ENCODE measurements around the gene IL1R2.

Gene IL1R2

GRCh38 chr2:102021779-102022178 lies 30.0 kb downstream of the IL1R2 start:
- no peak for TF ChIP-seq KLF10 (tag by site-specific recombination; IDR thresholded peaks at IDR 0.05)
- TF ChIP-seq ZNF530 (tag by site-specific recombination; IDR thresholded peaks at IDR 0.05; ENCODE audit: low read depth): no peak
- TF ChIP-seq ZNF449 (tag by site-specific recombination; IDR thresholded peaks at IDR 0.05): no peak
- no peak for TF ChIP-seq ZNF26 (tag by site-specific recombination; IDR thresholded peaks at IDR 0.05)
- no peak for TF ChIP-seq ZNF596 (tag by site-specific recombination; IDR thresholded peaks at IDR 0.05)
- no peak for TF ChIP-seq MZF1 (tag by site-specific recombination; IDR thresholded peaks at IDR 0.05; ENCODE audit: borderline replicate concordance)
- TF ChIP-seq, protein P1, sequence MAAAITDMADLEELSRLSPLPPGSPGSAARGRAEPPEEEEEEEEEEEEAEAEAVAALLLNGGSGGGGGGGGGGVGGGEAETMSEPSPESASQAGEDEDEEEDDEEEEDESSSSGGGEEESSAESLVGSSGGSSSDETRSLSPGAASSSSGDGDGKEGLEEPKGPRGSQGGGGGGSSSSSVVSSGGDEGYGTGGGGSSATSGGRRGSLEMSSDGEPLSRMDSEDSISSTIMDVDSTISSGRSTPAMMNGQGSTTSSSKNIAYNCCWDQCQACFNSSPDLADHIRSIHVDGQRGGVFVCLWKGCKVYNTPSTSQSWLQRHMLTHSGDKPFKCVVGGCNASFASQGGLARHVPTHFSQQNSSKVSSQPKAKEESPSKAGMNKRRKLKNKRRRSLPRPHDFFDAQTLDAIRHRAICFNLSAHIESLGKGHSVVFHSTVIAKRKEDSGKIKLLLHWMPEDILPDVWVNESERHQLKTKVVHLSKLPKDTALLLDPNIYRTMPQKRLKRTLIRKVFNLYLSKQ (tag by site-specific recombination; IDR thresholded peaks at IDR 0.05; ENCODE audit: borderline replicate concordance): no peak
- TF ChIP-seq ZNF677 (tag by site-specific recombination; IDR thresholded peaks at IDR 0.05): no peak
- no peak for TF ChIP-seq ZNF768 (tag by site-specific recombination; IDR thresholded peaks at IDR 0.05)
- TF ChIP-seq SCRT2 (tag by site-specific recombination; IDR thresholded peaks at IDR 0.05): no peak
- no peak for TF ChIP-seq ZNF654 (tag by site-specific recombination; IDR thresholded peaks at IDR 0.05; ENCODE audit: low read depth)
- TF ChIP-seq PATZ1 (tag by site-specific recombination; IDR thresholded peaks at IDR 0.05): no peak
- no peak for TF ChIP-seq ZIC2 (tag by site-specific recombination; IDR thresholded peaks at IDR 0.05)
- TF ChIP-seq TCF7L2 (IDR thresholded peaks at IDR 0.05; ENCODE audit: borderline replicate concordance, low read depth, low read length): no peak
- no peak for TF ChIP-seq BCL11A (tag by site-specific recombination; IDR thresholded peaks at IDR 0.05; ENCODE audit: low read depth)
- no peak for TF ChIP-seq ZNF174 (tag by site-specific recombination; IDR thresholded peaks at IDR 0.05)
- TF ChIP-seq ZFP3 (tag by site-specific recombination; IDR thresholded peaks at IDR 0.05; ENCODE audit: low read depth): no peak
- no peak for TF ChIP-seq ZNF785 (tag by site-specific recombination; IDR thresholded peaks at IDR 0.05)
- ChIA-PET POLR2A (no interaction called here), CTCF (interaction anchor here (1.2 kb wide), 1 partner anchor 258 kb away, joined by 3 read pairs; no protein-coding TSS in a partner anchor)
- Histone ChIP-seq H3K4me3 (ENCODE audit: low read depth, low read length) (no peak overlapping the region), H3K4me1 (ENCODE audit: control insufficient read depth, insufficient read depth, low read length) (no peaks in the 10 kb centered on the region), H3K36me3 (ENCODE audit: control insufficient read depth in 2 of 2, insufficient read depth in 1 of 2, low read length in 2 of 2) (no peaks in the 10 kb centered on the region), H3K9me3 (ENCODE audit: control insufficient read depth, insufficient read depth, low read depth, low read length) (no peaks in the 10 kb centered on the region), H3K27ac (ENCODE audit: extremely low read depth, low read depth, low read length) (no peak overlapping the region)

DNA sequence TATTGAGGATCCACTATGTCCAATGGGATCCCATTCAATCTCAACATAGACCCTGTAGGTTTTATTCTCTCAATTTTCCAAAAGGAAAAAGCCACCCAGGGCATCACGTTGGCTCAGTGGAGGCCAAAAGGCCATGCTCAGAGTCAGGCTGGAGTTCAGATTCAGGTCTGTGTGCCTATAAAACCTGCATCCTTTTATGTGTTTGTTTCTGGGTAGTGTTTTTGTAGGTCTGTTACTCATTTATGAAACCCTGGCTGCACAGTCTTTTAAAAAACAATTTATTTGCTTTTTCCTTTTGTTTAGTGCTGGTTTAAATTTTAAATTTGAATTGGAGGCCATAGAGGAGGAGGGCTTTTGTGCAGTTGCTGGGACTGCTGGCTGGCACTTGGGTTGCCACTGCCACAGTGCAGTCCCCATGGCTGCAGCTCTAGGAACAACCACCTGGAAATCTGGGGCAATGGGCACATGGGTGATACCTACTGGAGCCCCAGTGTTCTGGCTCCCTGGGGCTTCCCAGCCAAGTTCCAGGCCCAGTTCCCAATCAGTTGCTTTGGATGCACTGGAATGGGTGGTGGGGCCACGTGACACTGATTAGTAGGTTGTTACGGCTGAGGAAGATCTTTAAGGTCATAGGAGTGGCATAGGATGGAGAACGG lies 31.3 kb downstream of the IL1R2 start:
- H3K36me3 ChIP-seq (ENCODE audit: control insufficient read depth in 2 of 2, insufficient read depth in 1 of 2, low read length in 2 of 2): no peaks in the 10 kb centered on the region
- ChIA-PET CTCF (interaction anchor here (0.8 to 1.0 kb wide), 2 partner anchors 211 to 217 kb away, joined by 3 read pairs; no protein-coding TSS in a partner anchor), POLR2A (no interaction called here)
- no peaks in the 10 kb centered on the region for H3K4me1 ChIP-seq (ENCODE audit: control insufficient read depth, insufficient read depth, low read length)
- no peak overlapping the region for H3K27ac ChIP-seq (ENCODE audit: extremely low read depth, low read depth, low read length)
- no peaks in the 10 kb centered on the region for H3K9me3 ChIP-seq (ENCODE audit: control insufficient read depth, insufficient read depth, low read depth, low read length)
- H3K4me3 ChIP-seq (ENCODE audit: low read depth, low read length): no peak overlapping the region
- TF ChIP-seq ZNF311 (tag by site-specific recombination; IDR thresholded peaks at IDR 0.05; ENCODE audit: borderline replicate concordance): no peak
- TF ChIP-seq, protein P2, sequence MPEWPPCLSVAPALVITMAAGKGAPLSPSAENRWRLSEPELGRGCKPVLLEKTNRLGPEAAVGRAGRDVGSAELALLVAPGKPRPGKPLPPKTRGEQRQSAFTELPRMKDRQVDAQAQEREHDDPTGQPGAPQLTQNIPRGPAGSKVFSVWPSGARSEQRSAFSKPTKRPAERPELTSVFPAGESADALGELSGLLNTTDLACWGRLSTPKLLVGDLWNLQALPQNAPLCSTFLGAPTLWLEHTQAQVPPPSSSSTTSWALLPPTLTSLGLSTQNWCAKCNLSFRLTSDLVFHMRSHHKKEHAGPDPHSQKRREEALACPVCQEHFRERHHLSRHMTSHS (tag by site-specific recombination; IDR thresholded peaks at IDR 0.05): no peak
- TF ChIP-seq ZNF571 (tag by site-specific recombination; IDR thresholded peaks at IDR 0.05): no peak
- no peak for TF ChIP-seq ZNF121 (tag by site-specific recombination; IDR thresholded peaks at IDR 0.05)
- no peak for TF ChIP-seq ZNF654 (tag by site-specific recombination; IDR thresholded peaks at IDR 0.05; ENCODE audit: low read depth)
- no peak for TF ChIP-seq ZNF341 (tag by site-specific recombination; IDR thresholded peaks at IDR 0.05; ENCODE audit: low read depth)
- TF ChIP-seq ZNF585B (tag by site-specific recombination; IDR thresholded peaks at IDR 0.05): no peak
- TF ChIP-seq ZNF335 (tag by site-specific recombination; conservative IDR thresholded peaks at IDR 0.05): no peak
- no peak for TF ChIP-seq ZBTB8A (tag by site-specific recombination; IDR thresholded peaks at IDR 0.05)
- no peak for TF ChIP-seq ZNF16 (tag by site-specific recombination; IDR thresholded peaks at IDR 0.05; ENCODE audit: low read depth)
- TF ChIP-seq HOXC10 (CRISPR knock-in tag; IDR thresholded peaks at IDR 0.05): no peak
- no peak for TF ChIP-seq ZXDB (tag by site-specific recombination; IDR thresholded peaks at IDR 0.05)

Data from HEK293 (cell line).